SJCRH30 (cell line): ENCODE data around the gene ASB1. TPM values are rescaled to one million over a fixed set of nuclear protein-coding genes. Genes with fewer than 3 reads are reported as not detected.
"Not testable (repeated sequence)": the region's sequence is repeated elsewhere in the genome, so short reads cannot be mapped to it uniquely, and the experiment has no call there.

Source experiments
- DNase-seq, 2 experiments: peaks; one replicate each; pipeline ENCODE4 v3.0.0-alpha.2; 2015 to 2020
- H3K27ac ChIP-seq: fragments of 250-450 bp; sonication (Bioruptor Pico); 2 replicates; pipeline ENCODE4 v1.5.1; 2020; ENCODE audit warnings: mild to moderate bottlenecking, moderate library complexity
- H3K27me3 ChIP-seq: fragments of 250-450 bp; sonication (Bioruptor Pico); 2 replicates; pipeline ENCODE4 v1.5.1; 2020; ENCODE audit warnings: mild to moderate bottlenecking, moderate library complexity
- H3K36me3 ChIP-seq: fragments of 250-450 bp; sonication (Bioruptor Pico); 2 replicates; pipeline ENCODE4 v1.5.1; 2020; ENCODE audit warnings: mild to moderate bottlenecking, moderate library complexity
- H3K4me1 ChIP-seq: fragments of 250-450 bp; sonication (Bioruptor Pico); 2 replicates; pipeline ENCODE4 v1.5.1; 2020; ENCODE audit warnings: mild to moderate bottlenecking, moderate library complexity
- H3K4me3 ChIP-seq: fragments of 250-450 bp; sonication (Bioruptor Pico); 2 replicates; pipeline ENCODE4 v1.5.1; 2020; ENCODE audit warnings: mild to moderate bottlenecking, moderate library complexity
- H3K9me3 ChIP-seq: fragments of 250-450 bp; sonication (Bioruptor Pico); replicated peaks from 2 replicates; pipeline ENCODE4 v1.5.1; 2020; ENCODE audit warnings: mild to moderate bottlenecking, moderate library complexity
- total RNA-seq: library from RNA; depleted of rRNA; stranded (reverse); fragments of >200 nt; shearing (Covaris generic); gene quantifications from 2 replicates; pipeline ENCODE4 v1.2.3, GENCODE V29; 2014

ASB1 gene
- total RNA-seq, 1 experiment from 2014 or later, result 46.9 TPM

DNA sequence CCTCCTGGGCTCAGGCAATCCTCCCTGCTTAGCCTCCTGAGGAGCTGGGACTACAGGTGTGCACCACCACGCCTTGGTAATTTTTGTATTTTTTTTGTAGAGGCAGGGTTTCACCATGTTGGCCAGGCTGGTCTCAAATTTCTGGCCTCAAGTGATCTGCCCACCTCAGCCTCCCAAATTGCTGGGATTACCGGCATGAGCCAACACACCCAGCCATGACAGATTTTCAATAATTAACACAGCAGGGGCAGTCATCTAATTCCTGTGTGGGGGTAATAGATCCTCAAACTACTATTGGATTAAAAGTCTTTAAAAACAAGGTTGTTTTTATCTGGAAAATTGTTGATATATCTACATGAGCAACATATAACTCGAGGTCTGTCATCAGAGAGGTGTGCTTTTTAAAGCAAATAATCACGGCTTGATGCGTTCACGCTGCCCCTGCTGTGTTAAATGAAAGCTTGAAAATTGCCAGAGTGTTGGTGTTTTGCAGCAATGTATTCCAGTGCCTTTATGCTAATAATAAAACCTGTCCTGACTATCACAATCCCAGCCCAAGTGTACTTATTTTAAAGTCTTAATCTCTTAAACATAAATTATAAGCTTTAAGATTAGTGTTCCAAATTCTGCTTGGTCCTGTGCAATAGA, 35.6 kb upstream of the ASB1 start:
- no peaks in the 10 kb centered on the region for H3K36me3 ChIP-seq
- no peaks in the 10 kb centered on the region for H3K27me3 ChIP-seq
- DNase-seq, result no peak
- H3K9me3 ChIP-seq, result no peaks in the 10 kb centered on the region
- H3K4me1 ChIP-seq, result peaks cover 26% of the 10 kb centered on the region
- no peak overlapping the region; the same call in 1 of the 2 replicates for H3K27ac ChIP-seq
- H3K4me3 ChIP-seq, result no peak overlapping the region

DNA sequence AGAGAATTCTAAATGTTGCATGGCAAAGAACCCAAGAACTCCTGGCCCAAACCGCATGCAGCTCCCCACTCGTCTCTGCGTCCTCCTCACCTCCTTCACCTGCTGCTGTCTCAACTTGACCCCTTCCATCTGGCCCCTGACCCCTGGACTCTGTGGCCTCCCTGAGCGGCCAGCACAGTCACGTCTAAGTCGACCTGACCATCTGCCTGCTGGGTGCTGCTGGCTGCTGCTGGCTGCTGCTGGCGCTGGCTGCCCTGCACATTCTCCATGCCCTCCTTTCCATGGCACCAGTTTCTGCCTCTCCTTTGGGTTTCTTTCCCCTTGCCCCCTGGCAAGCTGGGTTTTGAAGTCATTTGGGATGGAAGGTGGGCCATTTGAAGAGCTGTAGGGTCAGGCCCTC, 30.1 kb upstream of the ASB1 start:
- no peak overlapping the region for H3K4me3 ChIP-seq
- H3K27me3 ChIP-seq, result no peaks in the 10 kb centered on the region
- no peaks in the 10 kb centered on the region for H3K9me3 ChIP-seq
- DNase-seq, result no peak
- H3K27ac ChIP-seq, result no peak overlapping the region
- peaks cover 3% of the 10 kb centered on the region; the same call in 1 of the 2 replicates for H3K4me1 ChIP-seq
- H3K36me3 ChIP-seq, result no peaks in the 10 kb centered on the region

DNA sequence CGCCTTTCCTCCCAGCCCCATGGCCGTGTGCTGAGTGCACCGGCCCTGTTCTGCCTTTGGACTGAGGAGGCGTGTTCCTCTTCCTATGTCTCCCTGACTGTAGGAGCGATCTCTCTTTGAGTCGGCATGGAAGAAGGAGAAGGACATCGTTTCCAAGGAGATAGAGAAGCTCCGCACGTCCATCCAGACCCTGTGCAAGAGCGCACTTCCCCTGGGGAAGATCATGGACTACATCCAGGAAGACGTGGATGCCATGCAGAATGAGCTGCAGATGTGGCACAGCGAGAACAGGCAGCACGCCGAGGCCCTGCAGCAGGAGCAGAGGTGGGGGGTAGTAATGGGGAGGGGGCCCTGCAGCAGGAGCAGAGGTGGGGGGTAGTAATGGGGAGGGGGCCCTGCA, 29.4 kb upstream of the ASB1 start:
- H3K36me3 ChIP-seq, result no peaks in the 10 kb centered on the region
- no peak overlapping the region for H3K4me3 ChIP-seq
- no peak for DNase-seq
- H3K9me3 ChIP-seq, result no peaks in the 10 kb centered on the region
- H3K4me1 ChIP-seq, result no peaks in the 10 kb centered on the region
- H3K27ac ChIP-seq, result no peak overlapping the region
- no peaks in the 10 kb centered on the region for H3K27me3 ChIP-seq

DNA sequence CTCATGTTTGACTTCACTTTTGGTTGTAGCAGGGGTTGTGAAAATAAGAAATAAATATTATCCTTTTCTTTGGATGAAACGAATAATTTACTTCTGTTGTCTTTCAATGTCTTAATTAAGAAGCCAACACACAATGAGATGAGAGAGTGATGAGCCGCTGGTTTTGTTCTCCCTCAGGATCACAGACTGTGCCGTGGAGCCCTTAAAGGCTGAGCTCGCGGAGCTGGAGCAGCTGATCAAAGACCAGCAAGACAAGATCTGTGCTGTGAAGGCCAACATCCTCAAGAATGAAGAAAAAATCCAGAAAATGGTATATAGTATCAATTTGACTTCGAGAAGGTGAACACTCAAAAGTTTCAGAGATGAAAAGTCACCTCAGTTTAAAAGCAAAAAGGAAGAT, 28.1 kb upstream of the ASB1 start:
- Histone ChIP-seq H3K4me1 (no peaks in the 10 kb centered on the region), H3K4me3 (no peak overlapping the region), H3K36me3 (no peaks in the 10 kb centered on the region), H3K27me3 (no peaks in the 10 kb centered on the region), H3K27ac (no peak overlapping the region), H3K9me3 (no peaks in the 10 kb centered on the region)
- no peak for DNase-seq

DNA sequence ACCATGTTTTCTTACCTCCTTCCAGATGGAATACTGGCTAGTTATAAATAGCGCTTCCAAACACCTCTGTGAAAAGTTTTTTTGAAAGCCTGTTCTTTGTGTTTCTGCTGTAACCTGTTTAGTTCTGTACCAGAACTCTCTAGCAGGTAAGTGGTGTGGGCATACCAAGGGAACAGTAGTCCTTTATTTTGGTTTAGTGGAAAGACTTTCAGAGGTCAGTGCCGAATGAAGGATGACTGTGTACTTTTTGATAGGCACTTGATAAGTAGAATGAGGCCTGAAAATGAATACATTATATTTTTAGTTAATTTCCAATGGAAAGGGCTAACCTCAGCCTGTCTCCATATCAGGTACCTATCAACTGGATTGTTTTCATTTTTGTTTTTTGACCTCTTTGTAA, 27.6 kb upstream of the ASB1 start:
- no peaks in the 10 kb centered on the region for H3K36me3 ChIP-seq
- H3K27me3 ChIP-seq, result no peaks in the 10 kb centered on the region
- H3K9me3 ChIP-seq, result no peaks in the 10 kb centered on the region
- H3K4me1 ChIP-seq, result no peaks in the 10 kb centered on the region
- DNase-seq, result no peak
- H3K4me3 ChIP-seq, result no peak overlapping the region
- no peak overlapping the region for H3K27ac ChIP-seq

DNA sequence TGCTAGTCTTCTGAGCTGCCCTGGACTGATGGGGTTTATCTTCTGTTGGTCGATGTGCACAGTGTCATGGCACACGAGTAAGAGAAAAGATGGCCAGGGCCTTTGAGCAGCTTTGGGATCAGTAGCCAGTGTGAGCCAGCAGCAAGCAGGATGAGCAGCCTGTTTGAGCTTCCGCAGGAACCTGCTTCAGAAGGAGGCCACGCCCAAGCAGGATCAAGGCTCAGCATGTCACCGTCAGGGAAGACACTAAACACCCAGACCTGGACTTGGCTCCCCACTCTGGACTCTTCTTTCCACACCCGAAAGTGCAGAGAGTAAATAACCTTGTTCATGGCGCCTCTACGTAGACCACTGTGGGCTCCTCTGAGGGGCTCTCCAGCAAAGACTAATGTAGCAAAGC, 25.2 kb upstream of the ASB1 start:
- no peaks in the 10 kb centered on the region for H3K36me3 ChIP-seq
- H3K9me3 ChIP-seq, result no peaks in the 10 kb centered on the region
- DNase-seq, result no peak
- H3K4me3 ChIP-seq, result no peak overlapping the region
- H3K27me3 ChIP-seq, result no peaks in the 10 kb centered on the region
- no peak overlapping the region for H3K27ac ChIP-seq
- no peaks in the 10 kb centered on the region for H3K4me1 ChIP-seq

DNA sequence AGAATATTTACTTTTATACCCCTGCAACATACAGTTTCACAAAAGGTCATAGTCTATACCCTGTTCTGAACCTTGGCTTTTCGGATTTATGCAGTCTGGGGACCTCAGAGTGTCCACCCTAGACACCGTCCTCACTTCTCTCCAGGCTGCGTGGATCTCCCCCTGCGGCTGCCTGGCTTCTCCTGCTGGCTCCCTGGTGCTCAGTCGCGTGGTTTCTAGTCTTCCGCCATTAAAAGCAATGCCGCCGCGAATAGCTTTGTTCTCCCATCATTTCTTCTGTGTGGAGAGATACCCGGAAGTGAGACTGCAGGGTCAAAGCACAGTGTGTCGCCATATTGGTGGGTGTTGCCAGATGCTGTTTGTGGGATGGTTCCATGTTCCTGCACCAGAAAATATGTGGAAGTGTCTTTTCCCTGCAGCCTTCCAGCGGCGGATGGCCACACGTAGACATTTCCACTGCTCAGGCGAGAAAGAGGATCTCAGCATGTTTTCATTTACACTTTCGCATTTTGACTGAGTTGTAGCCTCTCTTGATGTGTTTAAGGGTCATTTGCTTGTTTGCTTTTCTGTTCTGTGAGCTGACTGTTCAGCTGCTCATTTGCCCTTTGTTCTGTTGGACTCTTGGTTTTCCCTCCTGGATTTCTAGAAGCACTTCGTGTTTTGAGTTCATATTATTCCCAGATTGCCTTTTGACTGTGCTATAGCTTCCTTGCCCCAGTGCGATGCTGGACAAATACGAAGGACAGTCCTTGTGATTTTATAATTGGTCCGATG, 22.9 kb upstream of the ASB1 start:
- Histone ChIP-seq H3K27me3 (no peaks in the 10 kb centered on the region), H3K27ac (no peak overlapping the region), H3K9me3 (no peaks in the 10 kb centered on the region), H3K36me3 (no peaks in the 10 kb centered on the region), H3K4me3 (no peak overlapping the region), H3K4me1 (no peaks in the 10 kb centered on the region)
- no peak for DNase-seq

DNA sequence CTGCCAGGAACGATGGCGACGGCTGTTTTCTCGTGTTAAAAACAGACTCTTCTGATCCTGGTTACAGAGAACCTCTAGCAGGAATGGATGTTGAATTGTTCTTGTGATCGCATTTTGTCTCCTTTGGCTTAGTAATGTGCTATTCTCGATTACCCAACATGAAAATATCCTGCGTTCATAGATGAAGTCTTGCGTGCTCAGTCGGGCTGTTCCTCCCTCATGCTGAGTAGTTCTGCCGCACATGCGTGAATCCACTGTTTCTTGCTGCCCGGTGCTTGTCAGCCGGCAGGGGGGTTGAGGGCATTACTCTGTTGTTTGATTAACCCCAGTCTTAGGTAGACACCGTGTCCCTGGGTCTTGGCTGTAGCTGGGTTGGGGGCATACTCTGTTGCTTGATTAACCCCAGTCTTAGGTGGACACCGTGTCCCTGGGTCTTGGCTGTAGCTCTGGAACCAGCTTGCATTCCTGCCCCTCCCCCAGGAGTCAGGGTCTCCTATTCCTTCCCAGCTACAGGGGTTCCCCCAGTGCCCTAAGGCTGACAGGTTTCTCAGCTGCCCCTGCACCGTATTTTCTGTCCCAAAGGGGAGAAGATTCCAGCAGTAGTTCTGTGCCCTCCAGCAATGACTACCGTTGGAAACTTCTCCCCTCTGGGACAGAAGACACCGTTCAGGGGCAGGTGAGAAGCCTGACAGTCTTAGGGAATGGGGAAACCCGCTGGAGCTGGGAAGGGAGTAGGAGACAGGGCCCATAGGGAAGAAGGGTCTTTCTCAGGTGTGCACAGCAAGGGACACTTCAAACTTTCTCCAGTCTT, 22.1 kb upstream of the ASB1 start:
- no peak overlapping the region for H3K4me3 ChIP-seq
- no peak for DNase-seq
- H3K4me1 ChIP-seq, result no peaks in the 10 kb centered on the region
- no peaks in the 10 kb centered on the region for H3K27me3 ChIP-seq
- no peaks in the 10 kb centered on the region for H3K9me3 ChIP-seq
- no peaks in the 10 kb centered on the region for H3K36me3 ChIP-seq
- H3K27ac ChIP-seq, result no peak overlapping the region

DNA sequence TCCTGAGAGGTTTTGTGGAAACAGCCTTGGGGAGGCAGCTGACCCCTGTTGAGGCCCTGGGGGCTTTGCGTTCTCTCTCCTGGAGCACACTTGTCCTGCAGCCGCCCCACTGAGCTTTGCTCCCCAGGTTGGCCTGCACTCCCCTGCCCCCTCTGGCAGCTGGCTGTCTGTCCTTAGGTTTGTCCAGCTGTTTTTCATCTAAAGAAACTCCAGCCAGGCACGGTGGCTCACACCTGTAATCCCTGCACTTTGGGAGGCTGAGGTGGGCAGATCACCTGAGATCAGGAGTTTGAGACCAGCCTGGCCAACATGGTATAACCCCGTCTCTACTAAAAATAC, 21.5 kb upstream of the ASB1 start:
- not testable (repeated sequence) for H3K36me3 ChIP-seq

DNA sequence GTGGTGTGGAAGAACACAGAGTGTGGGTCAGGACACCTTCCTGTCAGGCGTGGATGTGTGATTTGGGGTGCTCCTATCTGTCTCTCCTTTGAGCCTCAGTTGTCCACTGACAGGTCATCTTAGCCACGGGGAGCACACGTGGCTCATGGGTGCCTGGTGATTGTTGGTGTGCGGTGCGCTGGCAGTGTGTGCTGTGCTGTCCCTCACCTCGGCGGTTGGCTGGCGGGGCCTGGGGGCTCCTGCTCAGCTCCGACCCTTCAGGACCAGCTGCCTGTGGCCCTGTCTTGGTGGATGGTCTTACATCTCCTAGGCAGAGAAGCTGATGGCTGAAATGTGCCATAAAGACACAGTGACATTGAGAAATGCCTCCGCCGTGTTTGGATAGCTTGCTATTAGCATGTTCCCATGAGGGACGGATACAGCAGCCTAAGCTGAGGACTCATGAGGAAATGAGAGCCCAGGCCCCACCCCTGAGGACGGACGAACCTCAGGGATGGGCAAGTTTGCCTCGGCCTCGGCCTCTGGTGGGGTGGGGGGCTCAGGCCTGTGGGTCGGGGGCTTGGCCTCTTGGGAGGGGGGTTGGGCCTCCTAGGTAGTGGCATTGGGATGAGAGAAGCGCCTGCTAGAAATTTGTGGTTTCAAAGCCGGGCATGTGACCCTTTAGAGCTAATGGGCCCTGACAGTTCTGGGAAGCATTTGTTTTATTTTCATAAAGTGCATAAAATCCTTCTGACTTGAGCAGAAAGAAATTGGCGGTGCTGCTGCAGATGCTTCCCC, 20.3 kb upstream of the ASB1 start:
- no peak overlapping the region for H3K27ac ChIP-seq

More for the DNA sequence above, 21.5 kb upstream of the ASB1 start:
- not testable (repeated sequence) for H3K4me1 ChIP-seq, H3K4me3 ChIP-seq, DNase-seq, H3K27ac ChIP-seq, H3K27me3 ChIP-seq, H3K9me3 ChIP-seq

DNA sequence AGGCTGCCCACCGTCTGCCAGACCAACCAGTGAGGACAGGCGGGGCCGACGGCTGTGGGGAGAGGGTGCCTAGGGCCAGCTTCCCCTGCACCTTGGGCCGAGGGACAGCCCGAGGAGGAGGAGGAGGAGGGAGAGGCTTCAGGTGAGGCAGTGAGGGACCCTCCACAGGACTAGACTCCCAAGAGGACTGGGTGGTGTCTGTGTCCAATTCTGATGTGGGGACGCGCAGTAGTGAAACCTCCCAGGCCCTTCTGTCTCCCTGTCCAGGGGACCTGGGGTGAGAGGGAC, 19.8 kb upstream of the ASB1 start:
- H3K27me3 ChIP-seq, result no peaks in the 10 kb centered on the region
- no peak for DNase-seq
- no peak overlapping the region for H3K27ac ChIP-seq
- no peak overlapping the region for H3K4me3 ChIP-seq
- H3K9me3 ChIP-seq, result no peaks in the 10 kb centered on the region
- no peaks in the 10 kb centered on the region for H3K4me1 ChIP-seq
- no peaks in the 10 kb centered on the region for H3K36me3 ChIP-seq

More for the DNA sequence above, 20.3 kb upstream of the ASB1 start:
- Histone ChIP-seq H3K4me3 (no peak overlapping the region), H3K4me1 (no peaks in the 10 kb centered on the region), H3K27me3 (no peaks in the 10 kb centered on the region), H3K36me3 (no peaks in the 10 kb centered on the region), H3K9me3 (no peaks in the 10 kb centered on the region)
- DNase-seq, result no peak

DNA sequence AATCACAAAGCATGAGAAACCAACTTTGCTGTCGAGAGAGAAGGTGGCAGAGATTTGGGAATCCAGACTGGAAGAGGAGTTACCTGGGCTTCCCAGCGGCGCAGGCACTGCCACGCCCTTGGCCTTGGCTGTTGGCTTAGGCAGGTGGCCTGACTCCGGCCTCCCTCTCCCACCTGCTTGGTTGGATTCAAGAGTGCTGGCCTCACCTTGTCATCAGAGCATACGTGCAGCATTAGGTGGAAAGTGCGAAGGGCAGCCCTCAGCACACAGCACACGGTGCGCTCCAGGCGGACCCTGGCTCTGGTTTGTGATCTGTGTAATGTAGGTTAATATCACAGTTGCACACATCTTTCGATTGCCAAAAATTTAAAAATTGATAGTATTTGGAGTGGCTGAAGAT, 19.2 kb upstream of the ASB1 start:
- no peak for DNase-seq
- H3K4me1 ChIP-seq, result no peaks in the 10 kb centered on the region
- no peaks in the 10 kb centered on the region for H3K36me3 ChIP-seq
- H3K9me3 ChIP-seq, result no peaks in the 10 kb centered on the region
- H3K4me3 ChIP-seq, result no peak overlapping the region
- no peaks in the 10 kb centered on the region for H3K27me3 ChIP-seq
- H3K27ac ChIP-seq, result no peak overlapping the region

DNA sequence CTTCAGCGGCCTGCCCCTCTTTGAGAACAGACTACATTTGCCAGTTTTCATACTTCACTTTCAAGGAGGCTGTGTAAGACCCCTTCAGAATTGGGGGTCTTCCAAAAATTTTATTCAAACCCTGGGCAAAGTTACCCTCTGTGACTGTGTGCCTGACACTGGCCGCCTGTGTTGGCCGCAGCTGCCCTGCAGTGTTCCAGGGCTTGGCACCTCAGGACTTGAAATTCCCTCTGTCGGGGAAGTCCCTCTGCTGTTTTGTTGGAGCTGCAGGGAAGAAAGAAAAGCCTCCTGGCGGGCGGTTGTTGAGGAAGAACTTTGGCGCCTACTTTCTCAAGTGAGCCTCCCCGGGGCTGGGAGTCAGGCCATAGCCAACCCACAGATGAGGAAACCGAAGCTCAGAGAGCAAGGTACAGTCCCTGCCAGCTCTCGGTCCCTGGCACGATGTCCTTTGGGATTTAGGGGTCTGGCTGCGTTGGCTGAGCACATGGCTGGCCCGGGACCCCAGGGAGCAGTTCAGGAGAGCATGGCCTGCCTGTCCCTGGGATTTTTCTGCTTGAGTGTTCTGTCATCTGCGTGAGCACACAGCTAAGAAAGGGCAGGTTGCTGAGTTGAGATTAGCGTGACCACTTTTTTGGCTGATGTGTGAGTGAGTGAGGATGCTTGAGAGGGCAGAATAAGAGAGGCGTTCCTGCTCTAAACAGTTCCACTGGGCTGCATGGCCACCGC, 17.9 kb upstream of the ASB1 start:
- Histone ChIP-seq H3K27me3 (no peaks in the 10 kb centered on the region), H3K36me3 (no peaks in the 10 kb centered on the region), H3K27ac (no peak overlapping the region), H3K4me1 (no peaks in the 10 kb centered on the region), H3K9me3 (no peaks in the 10 kb centered on the region), H3K4me3 (no peak overlapping the region)
- no peak for DNase-seq

DNA sequence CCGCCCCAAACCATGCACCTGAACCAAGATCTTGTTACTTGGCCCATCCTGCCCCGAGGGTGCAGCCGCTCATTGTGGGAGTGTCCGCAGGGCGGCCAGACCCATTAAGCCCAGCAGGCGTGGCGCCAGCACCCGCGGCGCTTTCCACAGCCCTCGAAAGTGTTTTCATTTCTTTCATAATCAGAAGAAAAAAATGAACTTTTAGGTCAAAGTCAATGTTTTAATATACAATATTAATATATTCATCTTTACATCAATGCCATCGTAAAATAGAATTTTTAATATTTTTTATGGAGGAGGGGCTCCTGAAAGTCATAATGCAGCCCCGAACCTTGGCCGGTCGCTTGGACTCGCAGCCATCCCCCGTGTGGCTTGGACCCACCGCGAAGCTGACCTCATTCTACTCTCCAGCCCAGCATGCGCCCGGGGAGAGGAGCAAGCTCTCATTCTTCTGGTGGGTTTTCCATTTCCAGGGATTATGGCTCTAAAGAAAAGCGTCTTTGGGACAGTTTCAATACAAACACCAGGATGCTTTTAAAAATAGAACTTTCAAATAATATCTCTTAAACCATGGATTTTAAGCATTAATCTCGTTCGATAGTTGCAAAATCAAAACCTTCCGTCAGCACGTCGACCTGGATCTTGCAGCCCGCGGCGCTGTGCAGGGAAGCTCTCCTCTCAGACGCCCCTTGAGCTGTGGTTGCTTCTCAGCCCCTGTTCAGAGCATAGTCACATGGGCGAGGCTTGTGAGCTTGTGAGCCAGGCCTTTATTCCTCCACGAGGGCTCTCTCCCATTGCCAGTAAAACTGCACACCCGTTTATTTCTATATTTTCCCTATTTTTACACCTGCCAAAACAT, 17.2 kb upstream of the ASB1 start:
- DNase-seq, result no peak
- Histone ChIP-seq H3K27ac (no peak overlapping the region), H3K9me3 (no peaks in the 10 kb centered on the region), H3K4me1 (no peaks in the 10 kb centered on the region), H3K27me3 (no peaks in the 10 kb centered on the region), H3K4me3 (no peak overlapping the region), H3K36me3 (no peaks in the 10 kb centered on the region)
